Liver (tissue), 9 donors: ENCODE results near the gene ANKAR. TPM values are rescaled to one million over a fixed set of nuclear protein-coding genes. Genes with fewer than 3 reads are reported as not detected.

Experiments
- DNase-seq: peaks from one replicate; pipeline ENCODE4 v3.0.0-alpha.2; 2017; ENCODE audit warnings: low spot score
- H3K27ac ChIP-seq, 2 donors: one replicate each; pipeline ENCODE4 v1.7.0; 2013; ENCODE audit warnings: inconsistent platforms in 2 of 2, low read length in 2 of 2, control low read depth in 1 of 2, low read depth in 1 of 2, mild to moderate bottlenecking in 1 of 2
- H3K27me3 ChIP-seq, 4 donors: one replicate each; pipeline versions ENCODE4 v1.6.1 to v1.7.0; 2013; ENCODE audit warnings: low read length in 3 of 4, inconsistent platforms in 1 of 4, mild to moderate bottlenecking in 1 of 4, moderate library complexity in 1 of 4; ENCODE audit not compliant: control insufficient read depth in 4 of 4, insufficient read depth in 4 of 4
- H3K36me3 ChIP-seq, 4 donors: one replicate each; pipeline versions ENCODE4 v1.6.1 to v1.7.0; 2013; ENCODE audit warnings: low read length in 3 of 4, mild to moderate bottlenecking in 3 of 4, low read depth in 1 of 4, moderate library complexity in 1 of 4; ENCODE audit not compliant: control insufficient read depth in 4 of 4, insufficient read depth in 3 of 4
- H3K4me1 ChIP-seq, 4 donors: one replicate each; pipeline versions ENCODE4 v1.6.1 to v1.7.0; 2013; ENCODE audit warnings: low read length in 3 of 4, mild to moderate bottlenecking in 3 of 4, moderate library complexity in 1 of 4; ENCODE audit not compliant: control insufficient read depth in 4 of 4, insufficient read depth in 4 of 4
- H3K4me3 ChIP-seq, 3 donors: one replicate each; pipeline versions ENCODE4 v1.6.1 to v1.7.0; 2013; ENCODE audit warnings: low read length in 3 of 3, control low read depth in 1 of 3, low read depth in 1 of 3, mild to moderate bottlenecking in 1 of 3
- H3K9ac ChIP-seq, 2 donors: one replicate each; pipeline ENCODE4 v1.7.0; 2013; ENCODE audit warnings: low read length in 2 of 2, mild to moderate bottlenecking in 2 of 2, moderate library complexity in 2 of 2, control low read depth in 1 of 2, low read depth in 1 of 2
- H3K9me3 ChIP-seq, 4 donors: one replicate each; pipeline versions ENCODE4 v1.6.1 to v1.7.0; 2013; ENCODE audit warnings: low read length in 3 of 4; ENCODE audit not compliant: control insufficient read depth in 4 of 4
- CTCF ChIP-seq: fragments of 150-350 bp; IDR thresholded peaks from 2 replicates; pipeline ENCODE4 v1.5.1; 2017; ENCODE audit warnings: improper control_type of control experiment, low read depth, low read length; ENCODE audit not compliant: missing input control
- EGR1 ChIP-seq, 2 donors: IDR thresholded peaks; 2 replicates each; pipeline ENCODE4 v1.6.1; 2016 to 2018; ENCODE audit warnings: antibody characterized with exemption in 2 of 2, low read depth in 2 of 2
- FOXA1 ChIP-seq: IDR thresholded peaks from 2 replicates; pipeline ENCODE4 v1.6.1; 2016; ENCODE audit warnings: antibody characterized with exemption
- FOXA2 ChIP-seq: IDR thresholded peaks from 2 replicates; pipeline ENCODE4 v1.6.1; 2016; ENCODE audit warnings: antibody characterized with exemption
- GABPA ChIP-seq, 2 donors: IDR thresholded peaks in 1 of 2; conservative IDR thresholded peaks in 1 of 2; 2 replicates each; pipeline ENCODE4 v1.6.1; 2016; ENCODE audit warnings: antibody characterized with exemption in 2 of 2, mild to moderate bottlenecking in 1 of 2, moderate library complexity in 1 of 2
- HNF4A ChIP-seq, 2 donors: conservative IDR thresholded peaks; 2 replicates each; pipeline ENCODE4 v1.6.1; 2016; ENCODE audit warnings: antibody characterized with exemption in 2 of 2, mild to moderate bottlenecking in 2 of 2
- HNF4G ChIP-seq: IDR thresholded peaks from 2 replicates; pipeline ENCODE4 v1.6.1; 2016; ENCODE audit warnings: antibody characterized with exemption
- JUND ChIP-seq, 2 donors: IDR thresholded peaks; 2 replicates each; pipeline ENCODE4 v1.6.1; 2016; ENCODE audit warnings: antibody characterized with exemption in 2 of 2
- MAX ChIP-seq: IDR thresholded peaks from 2 replicates; pipeline ENCODE4 v1.6.1; 2016; ENCODE audit warnings: antibody characterized with exemption
- NR2F2 ChIP-seq: IDR thresholded peaks from 2 replicates; pipeline ENCODE4 v1.6.1; 2016; ENCODE audit warnings: antibody characterized with exemption
- RAD21 ChIP-seq, 2 donors: IDR thresholded peaks; 2 replicates each; pipeline ENCODE4 v1.6.1; 2016; ENCODE audit warnings: antibody characterized with exemption in 2 of 2, mild to moderate bottlenecking in 2 of 2
- RXRA ChIP-seq, 2 donors: IDR thresholded peaks; 2 replicates each; pipeline ENCODE4 v1.6.1; 2017 to 2018; ENCODE audit warnings: antibody characterized with exemption in 2 of 2, mild to moderate bottlenecking in 1 of 2
- SP1 ChIP-seq: IDR thresholded peaks from 2 replicates; pipeline ENCODE4 v1.6.1; 2018; ENCODE audit warnings: antibody characterized with exemption, mild to moderate bottlenecking
- TAF1 ChIP-seq: conservative IDR thresholded peaks from 2 replicates; pipeline ENCODE4 v1.6.1; 2016; ENCODE audit warnings: antibody characterized with exemption, mild to moderate bottlenecking
- YY1 ChIP-seq: IDR thresholded peaks from 2 replicates; pipeline ENCODE4 v1.6.1; 2016; ENCODE audit warnings: antibody characterized with exemption, mild to moderate bottlenecking
- ZBTB33 ChIP-seq: IDR thresholded peaks from 2 replicates; pipeline ENCODE4 v1.6.1; 2016; ENCODE audit warnings: antibody characterized with exemption
- WGBS: extraction: QIAGEN DNeasy Blood & Tissue Kit; methylation state at CpG from one replicate; pipeline ENCODE4 v1.1.7; 2013; 5-methylcytosine and 5-hydroxymethylcytosine counted together
- polyA plus RNA-seq, 2 donors: library from polyadenylated mRNA; stranded (reverse) in 1 of 2; unstranded in 1 of 2; fragments of 200-250 nt in 1 of 2; fragments of >200 nt in 1 of 2; fragmentation: Nextera tagmentation in 1 of 2; extraction: Ambion mirVana in 1 of 2; gene quantifications; one replicate each; pipeline versions ENCODE4 v1.2.1 to v1.2.3, GENCODE V29; 2013 to 2015
- total RNA-seq, 2 donors: library from RNA; depleted of rRNA; stranded (reverse); fragments of >200 nt; gene quantifications; one replicate each; pipeline ENCODE4 v1.2.3, GENCODE V29; 2014
- TF ChIP-seq, protein P1 (sequence below): IDR thresholded peaks from 2 replicates; pipeline ENCODE4 v1.6.1; 2016; ENCODE audit warnings: antibody characterized with exemption, mild to moderate bottlenecking
- TF ChIP-seq, protein P2 (sequence below): IDR thresholded peaks from 2 replicates; pipeline ENCODE4 v1.6.1; 2016; ENCODE audit warnings: antibody characterized with exemption
- donor health status: healthy.
- donor health status: healthy.
- donor health status: healthy.
- donor health status: healthy.
- donor health status: healthy.

Gene ANKAR
- total and polyA plus RNA-seq, 4 donors = 0.46 to 8.4 (median 4.3) TPM

GRCh38 chr2:189681203-189681602, 6.7 kb downstream of the ANKAR start:
- Histone ChIP-seq H3K9me3 (no peaks in the 10 kb centered on the region), H3K4me3 (no peak overlapping the region), H3K9ac (no peak overlapping the region), H3K27me3 (no peaks in the 10 kb centered on the region), H3K4me1 (no peaks in the 10 kb centered on the region), H3K27ac (no peak overlapping the region), H3K36me3 (no peaks in the 10 kb centered on the region)
- 72% methylated on average over 1 of the region's 1 CpG for WGBS
- no peak for TF ChIP-seq CTCF
- no peak for TF ChIP-seq FOXA2
- DNase-seq = no peak

DNA sequence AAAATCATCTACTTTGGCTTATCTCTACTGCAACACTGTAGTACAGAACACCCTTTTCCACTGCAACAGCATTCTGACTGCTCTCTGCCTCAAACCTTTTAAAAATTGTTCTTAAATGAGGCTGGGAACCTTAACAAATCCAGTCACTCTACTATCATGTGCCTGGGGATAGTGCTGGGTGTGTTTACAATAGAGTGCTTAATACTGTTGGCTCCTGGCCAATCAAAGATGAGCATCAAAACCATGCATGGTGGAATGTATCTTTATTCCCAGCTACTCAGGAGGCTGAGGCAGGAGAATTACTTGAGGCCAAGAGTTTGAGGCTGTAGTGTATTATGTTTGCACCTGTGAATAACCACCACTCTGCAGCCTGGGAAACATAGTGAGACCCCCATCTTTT, 7.4 kb downstream of the ANKAR start:
- no peaks in the 10 kb centered on the region for H3K9me3 ChIP-seq
- no peaks in the 10 kb centered on the region for H3K4me1 ChIP-seq
- no peak overlapping the region for H3K27ac ChIP-seq
- no peak for DNase-seq
- H3K9ac ChIP-seq = no peak overlapping the region
- no peak overlapping the region for H3K4me3 ChIP-seq
- H3K36me3 ChIP-seq = no peaks in the 10 kb centered on the region
- TF ChIP-seq EGR1 (IDR thresholded peaks at IDR 0.05; ENCODE audit: low read depth in 2 of 2) = no peak
- TF ChIP-seq CTCF = no peak
- TF ChIP-seq, protein P1, sequence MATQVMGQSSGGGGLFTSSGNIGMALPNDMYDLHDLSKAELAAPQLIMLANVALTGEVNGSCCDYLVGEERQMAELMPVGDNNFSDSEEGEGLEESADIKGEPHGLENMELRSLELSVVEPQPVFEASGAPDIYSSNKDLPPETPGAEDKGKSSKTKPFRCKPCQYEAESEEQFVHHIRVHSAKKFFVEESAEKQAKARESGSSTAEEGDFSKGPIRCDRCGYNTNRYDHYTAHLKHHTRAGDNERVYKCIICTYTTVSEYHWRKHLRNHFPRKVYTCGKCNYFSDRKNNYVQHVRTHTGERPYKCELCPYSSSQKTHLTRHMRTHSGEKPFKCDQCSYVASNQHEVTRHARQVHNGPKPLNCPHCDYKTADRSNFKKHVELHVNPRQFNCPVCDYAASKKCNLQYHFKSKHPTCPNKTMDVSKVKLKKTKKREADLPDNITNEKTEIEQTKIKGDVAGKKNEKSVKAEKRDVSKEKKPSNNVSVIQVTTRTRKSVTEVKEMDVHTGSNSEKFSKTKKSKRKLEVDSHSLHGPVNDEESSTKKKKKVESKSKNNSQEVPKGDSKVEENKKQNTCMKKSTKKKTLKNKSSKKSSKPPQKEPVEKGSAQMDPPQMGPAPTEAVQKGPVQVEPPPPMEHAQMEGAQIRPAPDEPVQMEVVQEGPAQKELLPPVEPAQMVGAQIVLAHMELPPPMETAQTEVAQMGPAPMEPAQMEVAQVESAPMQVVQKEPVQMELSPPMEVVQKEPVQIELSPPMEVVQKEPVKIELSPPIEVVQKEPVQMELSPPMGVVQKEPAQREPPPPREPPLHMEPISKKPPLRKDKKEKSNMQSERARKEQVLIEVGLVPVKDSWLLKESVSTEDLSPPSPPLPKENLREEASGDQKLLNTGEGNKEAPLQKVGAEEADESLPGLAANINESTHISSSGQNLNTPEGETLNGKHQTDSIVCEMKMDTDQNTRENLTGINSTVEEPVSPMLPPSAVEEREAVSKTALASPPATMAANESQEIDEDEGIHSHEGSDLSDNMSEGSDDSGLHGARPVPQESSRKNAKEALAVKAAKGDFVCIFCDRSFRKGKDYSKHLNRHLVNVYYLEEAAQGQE = no peak
- no peak for TF ChIP-seq SP1
- no peak for TF ChIP-seq HNF4G
- no peak for TF ChIP-seq TAF1
- no peak for TF ChIP-seq MAX
- no peak for TF ChIP-seq HNF4A (conservative IDR thresholded peaks at IDR 0.05)
- no peak for TF ChIP-seq FOXA2
- TF ChIP-seq, protein P2, sequence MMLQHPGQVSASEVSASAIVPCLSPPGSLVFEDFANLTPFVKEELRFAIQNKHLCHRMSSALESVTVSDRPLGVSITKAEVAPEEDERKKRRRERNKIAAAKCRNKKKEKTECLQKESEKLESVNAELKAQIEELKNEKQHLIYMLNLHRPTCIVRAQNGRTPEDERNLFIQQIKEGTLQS = no peak
- TF ChIP-seq YY1 = no peak
- no peak for TF ChIP-seq GABPA (IDR thresholded peaks at IDR 0.05 in 1 of 2, conservative IDR thresholded peaks at IDR 0.05 in 1 of 2)
- TF ChIP-seq RXRA (IDR thresholded peaks at IDR 0.05) = no peak
- TF ChIP-seq JUND (IDR thresholded peaks at IDR 0.05) = no peak
- no peak for TF ChIP-seq FOXA1
- no peak for TF ChIP-seq NR2F2
- TF ChIP-seq RAD21 (IDR thresholded peaks at IDR 0.05) = no peak
- TF ChIP-seq ZBTB33 = no peak
- no peaks in the 10 kb centered on the region for H3K27me3 ChIP-seq
